Fibroblast of skin of left quadriceps (primary cell): ENCODE measurements around the gene POMC.
"Not testable (repeated sequence)": the region's sequence is repeated elsewhere in the genome, so short reads cannot be mapped to it uniquely, and the experiment has no call there.

Source experiments
- DNase-seq, 2 experiments: peaks; one replicate each; pipeline ENCODE4 v3.0.0-alpha.2; 2013; ENCODE audit warnings: low read depth in 2 of 2

Gene POMC

GRCh38 chr2:25176541-25177181, 8.3 kb upstream of the POMC start:
- DNase-seq, result no peak

- DNase-seq, result no peak
These were observed 7.8 kb upstream of the POMC start for GRCh38 chr2:25176138-25176537.

GRCh38 chr2:25174192-25174861, 5.9 kb upstream of the POMC start:
- no peak for DNase-seq

DNA sequence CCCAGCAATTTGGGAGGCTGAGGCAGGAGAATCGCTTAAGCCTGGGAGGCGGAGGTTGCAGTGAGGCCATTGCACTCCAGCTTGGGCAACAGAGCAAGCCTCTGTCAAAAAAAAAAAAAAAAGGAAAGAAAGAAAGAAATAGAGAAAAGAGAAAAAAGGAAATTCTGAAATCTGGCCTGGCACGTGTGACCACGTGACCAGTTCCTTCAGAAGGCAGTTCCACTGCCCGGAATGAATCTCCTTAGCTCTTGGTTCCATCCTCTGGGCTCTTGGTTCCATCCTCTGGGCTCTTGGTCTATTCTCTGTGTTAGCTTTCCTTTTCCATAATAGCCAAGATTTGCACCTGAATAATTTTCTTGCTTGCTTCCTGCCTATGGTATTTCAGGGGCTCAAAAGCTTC, 5.3 kb upstream of the POMC start:
- DNase-seq, result no peak

- no peak for DNase-seq
These were observed 2.5 kb upstream of the POMC start for GRCh38 chr2:25170888-25171287.

DNA sequence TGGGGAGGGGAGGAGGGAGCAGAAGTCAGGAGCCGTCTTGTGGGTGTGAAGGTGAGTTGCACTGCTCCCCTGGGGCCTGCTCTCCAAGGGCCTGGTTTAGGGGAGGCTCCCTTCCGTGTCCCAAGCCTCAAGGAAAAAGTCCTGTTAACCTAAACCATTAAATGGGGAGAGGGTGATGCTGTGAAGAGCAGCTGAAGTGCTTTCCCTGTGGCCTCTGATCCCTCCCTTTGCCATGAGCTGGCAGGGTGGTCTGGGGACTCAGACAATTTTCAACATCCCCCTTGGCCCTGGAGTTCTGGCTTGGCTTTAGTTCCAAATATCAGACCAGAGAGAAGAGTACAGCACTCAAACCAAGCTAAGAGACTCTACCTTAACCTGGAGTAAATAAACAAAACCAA, 692 bp upstream of the POMC start:
- no peak for DNase-seq

- no peak for DNase-seq
These were observed 2.1 kb downstream of the POMC start for GRCh38 chr2:25165992-25166875.

GRCh38 chr2:25164561-25164960, 3.8 kb downstream of the POMC start:
- DNase-seq, result no peak

GRCh38 chr2:25162061-25162460, 6.3 kb downstream of the POMC start:
- DNase-seq, result not testable (repeated sequence)

DNA sequence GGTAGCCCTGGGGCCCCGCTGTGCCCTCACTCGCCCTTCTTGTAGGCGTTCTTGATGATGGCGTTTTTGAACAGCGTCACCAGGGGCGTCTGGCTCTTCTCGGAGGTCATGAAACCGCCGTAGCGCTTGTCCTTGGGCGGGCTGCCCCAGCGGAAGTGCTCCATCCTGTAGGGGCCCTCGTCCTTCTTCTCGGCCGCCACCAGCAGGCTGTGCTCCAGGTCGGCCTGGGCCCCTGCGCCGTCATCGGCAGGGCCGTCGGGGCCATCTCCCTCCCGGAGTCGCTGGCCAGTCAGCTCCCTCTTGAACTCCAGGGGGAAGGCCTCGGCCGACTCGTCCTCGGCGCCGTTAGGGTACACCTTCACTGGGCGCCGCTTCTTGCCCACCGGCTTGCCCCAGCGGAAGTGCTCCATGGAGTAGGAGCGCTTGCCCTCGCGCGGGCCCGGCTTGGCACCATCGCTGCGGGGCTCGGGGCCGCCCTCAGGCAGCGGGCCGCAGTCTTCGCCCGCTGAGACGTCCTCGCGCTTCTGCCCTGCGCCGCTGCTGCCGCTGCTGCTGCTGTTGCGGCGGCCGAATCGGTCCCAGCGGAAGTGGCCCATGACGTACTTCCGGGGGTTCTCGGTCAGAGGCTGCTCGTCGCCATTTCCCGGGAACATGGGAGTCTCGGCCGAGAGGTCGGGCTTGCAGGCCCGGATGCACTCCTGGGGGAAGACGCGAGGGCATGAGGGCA, 7.2 kb downstream of the POMC start:
- DNase-seq, result peak; percentile 13

DNA sequence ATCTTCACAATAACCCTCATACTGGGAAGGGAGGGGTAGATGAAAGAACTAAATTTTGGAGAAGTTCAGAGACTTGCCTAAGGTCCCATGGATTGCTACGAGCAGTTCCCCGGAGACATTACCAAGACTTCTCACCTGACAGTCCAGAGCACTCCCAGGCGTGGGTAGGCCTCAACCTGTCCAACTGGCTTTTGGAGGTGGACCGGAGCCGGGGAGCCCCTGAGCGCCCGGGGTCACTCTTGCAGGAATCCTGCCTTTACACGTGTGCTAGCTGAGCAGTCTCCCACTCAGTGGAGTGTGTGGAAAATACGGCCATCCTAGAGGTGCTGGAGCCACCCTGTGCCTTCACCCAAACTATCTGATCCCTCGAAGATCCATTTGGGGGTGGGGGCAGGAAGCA, 8.0 kb downstream of the POMC start:
- no peak for DNase-seq

GRCh38 chr2:25159949-25160348, 8.4 kb downstream of the POMC start:
- DNase-seq, result no peak

DNA sequence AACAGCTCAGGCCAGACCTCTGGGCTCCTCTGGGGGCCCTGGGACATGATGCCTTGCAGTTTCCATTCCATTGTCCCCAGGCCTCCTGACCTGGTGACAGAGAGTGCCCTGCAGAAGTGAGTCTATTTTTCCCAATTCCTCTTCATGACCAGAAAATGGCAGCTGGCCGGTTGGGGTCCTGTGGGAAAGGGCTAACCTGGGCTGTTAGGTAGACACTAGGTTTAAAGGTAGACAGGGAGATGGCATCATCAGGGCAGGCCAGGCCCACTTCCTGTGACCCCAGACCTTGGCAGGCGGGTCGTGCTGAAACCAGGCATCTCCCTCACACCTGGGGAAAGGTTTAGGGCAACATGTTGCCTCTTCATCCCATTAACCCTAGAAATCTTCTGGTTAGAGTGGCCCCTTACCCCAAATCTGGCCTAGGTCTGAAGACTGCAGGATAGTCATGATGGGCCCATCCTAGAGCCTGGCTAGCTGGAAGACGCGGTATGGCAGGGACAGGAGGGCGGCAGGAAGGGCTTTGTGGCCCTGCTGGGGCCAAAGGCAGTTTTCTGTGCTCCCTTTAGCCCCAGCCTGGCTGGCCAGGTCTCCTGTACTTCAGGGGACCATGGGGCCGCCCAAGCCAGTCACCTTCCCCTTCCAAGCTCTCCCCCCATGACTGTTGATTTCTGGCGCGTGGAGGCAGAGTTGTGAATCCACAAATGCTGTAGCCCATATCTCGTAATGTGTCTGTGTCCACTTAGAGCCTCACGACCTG, 10.1 kb downstream of the POMC start:
- DNase-seq, result no peak

DNA sequence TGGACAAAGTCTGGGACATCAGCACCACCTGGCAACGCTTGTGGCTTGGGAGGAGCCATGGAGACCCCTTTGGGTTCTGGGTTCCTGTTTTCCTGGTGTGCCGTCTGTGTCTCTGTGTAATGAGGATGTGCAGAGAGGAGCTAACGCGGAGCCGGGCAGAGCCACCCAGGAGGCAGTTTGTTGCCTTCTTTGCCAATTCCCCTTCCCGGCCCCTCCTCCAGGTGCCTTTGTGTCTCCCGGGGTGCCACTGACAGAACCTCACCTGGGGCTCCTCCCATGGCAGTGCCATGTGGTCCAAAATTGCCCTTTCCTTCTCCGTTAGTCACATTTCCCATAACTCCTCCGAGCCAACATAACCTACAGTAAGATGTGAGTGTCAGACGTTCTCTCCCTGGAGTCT, 13.0 kb downstream of the POMC start:
- no peak for DNase-seq

GRCh38 chr2:25151718-25152117, 16.7 kb downstream of the POMC start:
- no peak for DNase-seq

DNA sequence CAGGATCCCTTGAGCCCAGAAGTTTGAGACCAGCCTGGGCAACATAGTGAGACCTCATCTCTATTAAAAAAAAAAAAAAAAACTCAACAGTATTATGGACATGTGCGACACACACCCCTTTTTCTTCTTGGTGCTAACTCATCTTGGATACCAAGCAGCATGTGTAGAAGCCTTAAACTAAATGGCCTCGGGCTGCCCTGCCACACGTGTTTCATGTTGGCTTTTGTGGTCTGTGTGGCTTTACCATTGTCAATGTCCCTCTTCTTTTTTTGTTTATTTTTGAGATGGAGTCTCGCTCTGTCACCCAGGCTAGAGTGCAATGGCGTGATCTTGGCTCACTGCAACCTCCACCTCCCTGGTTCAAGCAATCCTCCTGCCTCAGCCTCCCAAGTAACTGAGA, 17.4 kb downstream of the POMC start:
- DNase-seq, result not testable (repeated sequence)

DNA sequence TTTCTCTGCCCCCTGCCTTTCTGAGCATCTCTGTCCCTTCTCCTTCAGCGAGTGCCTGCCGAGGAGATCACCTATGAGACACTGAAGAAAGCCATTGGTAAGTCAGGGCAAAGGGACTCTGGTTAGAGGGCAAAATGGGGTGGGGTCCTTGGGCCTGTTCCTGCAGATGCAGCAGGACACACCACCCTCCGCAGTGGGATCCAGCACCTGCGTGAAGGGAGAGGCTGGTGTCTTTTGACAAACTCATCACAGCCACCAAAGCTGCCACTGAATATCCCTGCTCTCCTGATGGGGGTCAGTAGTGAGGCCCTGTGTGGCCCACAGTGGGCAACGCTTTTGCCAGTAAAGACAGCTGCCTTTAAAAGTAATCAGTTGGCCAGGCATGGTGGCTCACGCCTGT, 18.7 kb downstream of the POMC start:
- DNase-seq, result no peak

GRCh38 chr2:25146896-25147295, 21.5 kb downstream of the POMC start:
- no peak for DNase-seq

DNA sequence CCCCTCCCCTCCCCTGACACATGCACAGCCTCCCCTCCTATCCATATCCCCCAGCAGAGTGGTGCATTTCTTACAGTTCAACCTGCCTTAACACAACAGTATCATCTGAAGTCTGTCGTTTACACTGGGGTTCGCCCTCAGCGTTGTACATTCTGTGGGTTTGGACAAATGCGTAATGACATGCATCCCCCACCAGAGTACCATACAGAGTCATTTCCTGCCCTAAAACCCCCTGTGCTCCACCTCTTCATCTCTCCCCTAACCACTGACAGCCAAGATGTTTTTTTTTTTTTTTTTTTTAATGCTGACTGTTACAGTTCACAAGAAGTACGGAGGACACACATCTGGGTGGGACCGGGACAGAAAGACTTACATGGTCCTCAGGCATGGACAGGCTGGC, 22.6 kb downstream of the POMC start:
- no peak for DNase-seq

DNA sequence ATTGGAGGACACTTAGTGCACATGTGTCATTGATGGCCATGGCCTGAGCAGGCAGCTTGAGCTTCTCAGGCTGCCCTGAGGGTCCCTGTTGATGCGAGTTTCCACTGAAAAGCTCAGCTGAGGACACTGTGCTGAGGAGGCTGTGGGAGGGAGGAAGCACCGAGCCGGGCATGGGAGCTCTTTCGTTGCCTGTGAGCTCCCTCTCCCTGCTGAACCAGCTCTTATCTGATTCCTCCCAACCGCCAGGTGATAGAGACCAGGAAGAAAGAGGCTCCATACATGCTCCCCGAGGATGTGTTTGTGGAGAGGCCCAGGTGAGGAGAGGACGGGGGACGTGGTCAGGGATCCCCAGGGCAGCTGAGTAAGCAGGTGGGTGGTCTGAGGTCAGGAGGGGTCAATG, 27.3 kb downstream of the POMC start:
- DNase-seq, result no peak

DNA sequence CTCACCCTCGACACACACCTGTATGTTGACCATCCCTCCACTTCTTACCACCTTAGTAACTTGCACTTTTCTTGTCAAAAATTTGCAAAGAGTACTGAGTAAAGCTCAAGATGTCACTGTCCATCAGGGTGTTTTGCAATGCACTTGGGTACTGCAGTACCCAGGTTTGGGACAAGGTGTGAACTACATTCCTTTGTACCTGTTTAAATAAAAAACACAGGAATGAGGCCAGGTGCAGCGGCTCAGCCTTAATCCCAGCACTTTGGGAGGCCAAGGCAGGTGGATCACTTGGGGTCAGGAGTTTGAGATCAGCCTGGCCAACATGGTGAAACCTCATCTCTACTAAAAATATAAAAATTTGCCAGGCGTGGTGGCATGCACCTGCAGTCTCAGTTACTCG, 27.8 kb downstream of the POMC start:
- DNase-seq, result not testable (repeated sequence)
